HepG2 (cell line): Measurements from ENCODE around the gene GSTM4. TPM values are rescaled to one million over a fixed set of nuclear protein-coding genes. Genes with fewer than 3 reads are reported as not detected.

Source experiments
- CCDC6 ChIP-seq: sonication (generic); formaldehyde crosslinking; IDR thresholded peaks from 2 replicates; pipeline ENCODE4 v1.8.1; 2022; ENCODE audit warnings: mild to moderate bottlenecking, missing genetic modification reagents, moderate library complexity
- FOXA1 ChIP-seq, 2 experiments: fragments of 450-650 bp in 1 of 2; sonication (generic) in 1 of 2; formaldehyde crosslinking in 1 of 2; IDR thresholded peaks; 2 replicates each; pipeline versions ENCODE4 v1.4.0 to v1.6.1; 2016 to 2020; ENCODE audit warnings: missing genetic modification reagents in 1 of 2
- FOXC1 ChIP-seq: sonication (generic); formaldehyde crosslinking; IDR thresholded peaks from 2 replicates; pipeline ENCODE4 v1.8.0; 2022; ENCODE audit warnings: mild to moderate bottlenecking, missing genetic modification reagents, borderline replicate concordance
- FOXK1 ChIP-seq: sonication (generic); formaldehyde crosslinking; IDR thresholded peaks from 2 replicates; pipeline ENCODE4 v1.4.0; 2020; ENCODE audit warnings: low read depth, missing genetic modification reagents, borderline replicate concordance
- GATA4 ChIP-seq: sonication (generic); IDR thresholded peaks from 2 replicates; pipeline ENCODE4 v1.6.1; 2016; ENCODE audit warnings: antibody characterized with exemption, low read depth, borderline replicate concordance
- ISL2 ChIP-seq: sonication (generic); formaldehyde crosslinking; IDR thresholded peaks from 2 replicates; pipeline ENCODE4 v1.5.0; 2020; ENCODE audit warnings: missing genetic modification reagents
- KLF9 ChIP-seq: IDR thresholded peaks from 2 replicates; pipeline ENCODE4 v1.6.1; 2016; ENCODE audit warnings: low read depth
- MNT ChIP-seq: fragments of 450-650 bp; IDR thresholded peaks from 2 replicates; pipeline ENCODE4 v1.6.1; 2016
- MXD1 ChIP-seq: sonication (generic); formaldehyde crosslinking; IDR thresholded peaks from 2 replicates; pipeline ENCODE4 v1.4.0; 2020; ENCODE audit warnings: mild to moderate bottlenecking, missing genetic modification reagents
- NFIC ChIP-seq: IDR thresholded peaks from 2 replicates; pipeline ENCODE4 v1.6.1; 2012; ENCODE audit warnings: mild to moderate bottlenecking, low read length, inconsistent platforms
- NR0B2 ChIP-seq: sonication (generic); formaldehyde crosslinking; IDR thresholded peaks from 2 replicates; pipeline ENCODE4 v1.4.0; 2020; ENCODE audit warnings: mild to moderate bottlenecking, missing genetic modification reagents
- PLSCR1 ChIP-seq: sonication (generic); formaldehyde crosslinking; IDR thresholded peaks from 2 replicates; pipeline ENCODE4 v1.5.0; 2020; ENCODE audit warnings: missing genetic modification reagents, mild to moderate bottlenecking, borderline replicate concordance
- PPARG ChIP-seq: conservative IDR thresholded peaks from 2 replicates; pipeline ENCODE4 v1.6.1; 2016; ENCODE audit warnings: missing biosample characterization, missing genetic modification reagents
- REL ChIP-seq: sonication (generic); formaldehyde crosslinking; conservative IDR thresholded peaks from 2 replicates; pipeline ENCODE4 v1.8.0; 2022; ENCODE audit warnings: mild to moderate bottlenecking, missing genetic modification reagents, moderate library complexity
- TOE1 ChIP-seq: sonication (generic); formaldehyde crosslinking; IDR thresholded peaks from 2 replicates; pipeline ENCODE4 v1.4.0; 2020; ENCODE audit warnings: mild to moderate bottlenecking, missing genetic modification reagents
- U2AF2 ChIP-seq: fragments of 200-400 bp; formaldehyde crosslinking; IDR thresholded peaks from 2 replicates; pipeline ENCODE4 v1.6.1; 2017; ENCODE audit warnings: low read depth, mild to moderate bottlenecking, low read length
- UBTF ChIP-seq: sonication (generic); formaldehyde crosslinking; IDR thresholded peaks from 2 replicates; pipeline ENCODE4 v1.4.0; 2020; ENCODE audit warnings: mild to moderate bottlenecking, missing genetic modification reagents
- ZNF17 ChIP-seq: sonication (generic); formaldehyde crosslinking; IDR thresholded peaks from 2 replicates; pipeline ENCODE4 v1.5.0; 2020; ENCODE audit warnings: mild to moderate bottlenecking, missing genetic modification reagents
- ZNF296 ChIP-seq: sonication (generic); formaldehyde crosslinking; conservative IDR thresholded peaks from 2 replicates; pipeline ENCODE4 v1.5.0; 2020; ENCODE audit warnings: mild to moderate bottlenecking, missing genetic modification reagents
- ZNF556 ChIP-seq: sonication (generic); formaldehyde crosslinking; IDR thresholded peaks from 2 replicates; pipeline ENCODE4 v1.4.0; 2020; ENCODE audit warnings: mild to moderate bottlenecking, missing genetic modification reagents, borderline replicate concordance
- ZNF614 ChIP-seq: IDR thresholded peaks from 2 replicates; pipeline ENCODE4 v1.6.1; 2018; ENCODE audit warnings: missing biosample characterization, missing genetic modification reagents, inconsistent platforms, borderline replicate concordance
- ZNF772 ChIP-seq: sonication (generic); formaldehyde crosslinking; IDR thresholded peaks from 2 replicates; pipeline ENCODE4 v1.5.0; 2020; ENCODE audit warnings: mild to moderate bottlenecking, missing genetic modification reagents
- polyA plus RNA-seq, 8 experiments: library from polyadenylated mRNA; depleted of rRNA in 3 of 8; stranded (reverse) in 7 of 8; unstranded in 1 of 8; fragments of >200 nt; fragmentation: Illumina TruSeq in 4 of 8; extraction: Trizol in 4 of 8; gene quantifications; 2 replicates each; pipeline versions ENCODE4 v1.2.1 to v1.2.3, GENCODE V29; 2011 to 2016; ENCODE audit warnings: low read depth in 4 of 8, missing spikeins in 1 of 8, mixed read lengths in 1 of 8; ENCODE audit not compliant: insufficient read depth in 1 of 8
- total RNA-seq, 5 experiments: library from RNA; depleted of rRNA; stranded (reverse); fragments of >200 nt; fragmentation: Illumina TruSeq; extraction: Trizol; gene quantifications; 2 replicates each; pipeline ENCODE4 v1.2.3, GENCODE V29; 2016; ENCODE audit warnings: low read depth in 1 of 5

Gene GSTM4
- total and polyA plus RNA-seq, 2 of the 13 experiments (the other 11 are each of a cell fraction or from before 2014, with no cell fraction given), result 25.3 to 40.8 TPM

GRCh38 chr1:109655615-109656519 lies at the start of gene GSTM4 (continued):
- peak; percentile 36; the same call in 1 of the 2 replicates for TF ChIP-seq PPARG (CRISPR knock-in tag)
- peak; percentile 47; the same call in 1 of the 2 replicates for TF ChIP-seq ZNF772
- TF ChIP-seq FOXC1 (CRISPR knock-in tag), result peak; percentile 71
- TF ChIP-seq ZNF556 (CRISPR knock-in tag), result peak; percentile 89; the same call in 1 of the 2 replicates
- no peak for TF ChIP-seq ZNF296
- TF ChIP-seq U2AF2, result no peak
- TF ChIP-seq GATA4, result peak; percentile 54; the same call in 1 of the 2 replicates
- 0 out of 2 replicates have a peak, but pooled peaks have one; percentile 38 for TF ChIP-seq ISL2
- no peak for TF ChIP-seq REL (CRISPR knock-in tag)
- TF ChIP-seq PLSCR1 (CRISPR knock-in tag), result no peak
- TF ChIP-seq ZNF17, result no peak
- TF ChIP-seq KLF9, result no peak
- no peak for TF ChIP-seq NFIC
- peak; percentile 57; the same call in 1 of the 2 replicates for TF ChIP-seq MXD1
- TF ChIP-seq UBTF (CRISPR knock-in tag), result peak; percentile 67; the same call in 1 of the 2 replicates
- TF ChIP-seq FOXK1 (CRISPR knock-in tag), result 0 out of 2 replicates have a peak, but pooled peaks have one; percentile 34
- TF ChIP-seq NR0B2, result peak; percentile 71; the same call in 1 of the 2 replicates
- TF ChIP-seq TOE1 (CRISPR knock-in tag), result 0 out of 2 replicates have a peak, but pooled peaks have one; percentile 55
- no peak for TF ChIP-seq MNT
- no peak for TF ChIP-seq FOXA1 (IDR thresholded peaks at IDR 0.05)
- TF ChIP-seq FOXA1 (CRISPR knock-in tag; IDR thresholded peaks at IDR 0.05), result no peak
- peak; percentile 69 for TF ChIP-seq ZNF614 (CRISPR knock-in tag)
- peak; percentile 85 for TF ChIP-seq CCDC6 (CRISPR knock-in tag)
